HG02970 (cell line): ENCODE measurements around the gene TPPP.

Experiments used
- ATAC-seq: cut with Tn5 transposase; IDR thresholded peaks from one replicate; pipeline ENCODE4 v1.9.1; 2021; ENCODE audit warnings: mild to moderate bottlenecking, moderate library complexity, moderate number of reproducible peaks; ENCODE audit not compliant: unreplicated experiment, low FRiP score

The TPPP gene

GRCh38 chr5:652023-652515 is 41.1 kb downstream of the TPPP start:
- no peak for ATAC-seq

GRCh38 chr5:651296-652022 is 41.7 kb downstream of the TPPP start:
- ATAC-seq = no peak

GRCh38 chr5:647727-648126 is 45.4 kb downstream of the TPPP start:
- no peak for ATAC-seq

GRCh38 chr5:647311-647710 is 45.8 kb downstream of the TPPP start:
- no peak for ATAC-seq

- no peak for ATAC-seq
These were observed 46.6 kb downstream of the TPPP start for GRCh38 chr5:646396-647201.

- ATAC-seq = no peak
These were observed 47.7 kb downstream of the TPPP start for GRCh38 chr5:645421-645820.

- no peak for ATAC-seq
These were observed 48.2 kb downstream of the TPPP start for GRCh38 chr5:644971-645370.

- no peak for ATAC-seq
These were observed 48.6 kb downstream of the TPPP start for GRCh38 chr5:644509-644908.

- ATAC-seq = no peak
These were observed 49.3 kb downstream of the TPPP start for GRCh38 chr5:643811-644271.

GRCh38 chr5:643351-643801 is 49.8 kb downstream of the TPPP start:
- no peak for ATAC-seq

- no peak for ATAC-seq
These were observed 50.7 kb downstream of the TPPP start for GRCh38 chr5:642481-642880.

GRCh38 chr5:641331-641765 is 51.8 kb downstream of the TPPP start:
- ATAC-seq = no peak

- no peak for ATAC-seq
These were observed 52.5 kb downstream of the TPPP start for GRCh38 chr5:640461-641330.

- no peak for ATAC-seq
These were observed 53.5 kb downstream of the TPPP start for GRCh38 chr5:639584-640213.

- ATAC-seq = no peak
These were observed 54.0 kb downstream of the TPPP start for GRCh38 chr5:639253-639530.

GRCh38 chr5:638501-639252 is 54.5 kb downstream of the TPPP start:
- ATAC-seq = no peak

GRCh38 chr5:637581-638450 is 55.3 kb downstream of the TPPP start:
- no peak for ATAC-seq

- no peak for ATAC-seq
These were observed 56.2 kb downstream of the TPPP start for GRCh38 chr5:636951-637350.
